ENCODE measurements around the gene CLEC1B.

GRCh38 chr12:10025236-10025635 lies 26.3 kb upstream of the CLEC1B start:
- TF ChIP-seq CTCF (conservative IDR thresholded peaks at IDR 0.05), result no peak
- no peak for TF ChIP-seq ZFX (IDR thresholded peaks at IDR 0.05)

Data from C4-2B (cell line).